ENCODE data around the gene ADGRB2.

ADGRB2 gene

DNA sequence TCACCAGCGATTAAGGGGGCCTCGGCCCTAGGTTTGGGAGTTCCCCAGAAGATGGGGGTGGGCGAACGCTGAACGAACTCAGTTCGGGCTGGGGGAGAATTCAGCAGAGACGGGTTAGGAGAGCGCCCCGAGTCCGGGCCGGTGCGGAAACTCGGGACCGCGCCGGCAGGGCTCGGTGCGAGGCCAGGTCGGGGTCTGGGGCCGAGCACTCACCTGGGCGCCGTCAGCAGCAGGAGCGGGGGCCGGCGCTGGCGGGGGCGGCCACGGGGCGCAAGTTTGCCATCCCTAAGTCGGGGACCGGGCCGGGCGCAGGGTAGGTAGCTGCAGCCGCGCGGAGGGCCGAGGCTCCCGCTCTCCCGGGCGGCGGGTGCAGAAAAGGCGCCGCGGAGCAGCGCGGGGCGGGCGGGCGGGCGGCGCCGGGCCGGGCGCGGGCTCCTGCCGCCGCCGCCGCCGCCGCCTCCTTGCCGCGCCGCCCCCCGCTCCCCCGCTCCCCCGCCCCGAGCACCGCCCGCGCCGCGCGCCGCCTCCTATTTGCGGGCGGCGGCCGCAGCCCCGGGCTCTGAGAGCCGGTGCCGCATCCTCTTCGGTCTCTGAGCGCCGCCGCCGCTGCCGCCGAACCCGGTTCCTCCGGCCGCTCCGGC lies 349 bp downstream of the ADGRB2 start:
- no peak for DNase-seq

DNA sequence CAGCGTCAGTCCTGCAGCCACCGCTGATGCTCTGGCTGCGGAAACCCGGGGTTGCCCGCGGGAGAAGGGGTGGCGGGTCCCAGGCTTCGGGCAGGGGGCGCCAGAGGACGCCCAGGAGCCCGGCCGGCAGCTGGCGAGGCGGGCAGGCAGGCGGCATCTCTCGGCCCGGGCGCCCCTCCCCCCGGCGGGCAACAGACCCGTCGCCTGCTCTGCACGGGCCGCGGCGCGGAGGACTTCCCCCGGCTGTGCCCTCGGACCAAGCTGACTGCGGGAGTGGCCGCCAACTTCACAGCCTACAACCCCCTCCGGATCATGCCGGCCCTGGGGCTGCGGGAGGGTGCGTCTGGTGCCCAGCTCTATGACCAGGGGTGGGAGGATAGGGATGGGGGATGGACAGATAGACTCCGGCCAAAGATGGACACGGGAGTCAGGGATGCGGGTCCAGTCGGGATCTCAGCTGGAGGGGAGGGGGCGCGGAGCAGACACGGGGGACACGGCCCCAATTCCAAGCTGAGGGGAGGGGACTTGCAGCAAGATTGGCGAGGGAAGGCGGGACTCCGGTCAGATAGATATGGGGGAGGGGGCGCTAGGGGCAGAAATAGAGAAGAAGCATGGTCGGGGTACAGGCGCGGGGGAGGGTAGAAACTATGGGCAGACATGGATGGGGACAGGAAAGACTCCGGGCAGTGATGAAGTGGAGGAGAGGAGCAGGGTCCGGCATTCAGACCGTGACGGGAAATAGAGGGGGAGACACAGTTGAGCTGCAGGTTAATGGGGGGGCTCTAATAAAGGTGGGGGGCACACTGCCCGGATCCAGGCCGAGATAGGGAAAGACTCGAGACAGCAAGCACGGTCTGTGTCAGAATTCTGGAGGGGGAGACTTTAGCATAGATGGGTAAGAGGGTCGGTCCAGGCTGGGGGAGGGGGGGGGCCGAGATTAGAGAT lies 1.1 kb downstream of the ADGRB2 start:
- peak; percentile 82 for DNase-seq

DNA sequence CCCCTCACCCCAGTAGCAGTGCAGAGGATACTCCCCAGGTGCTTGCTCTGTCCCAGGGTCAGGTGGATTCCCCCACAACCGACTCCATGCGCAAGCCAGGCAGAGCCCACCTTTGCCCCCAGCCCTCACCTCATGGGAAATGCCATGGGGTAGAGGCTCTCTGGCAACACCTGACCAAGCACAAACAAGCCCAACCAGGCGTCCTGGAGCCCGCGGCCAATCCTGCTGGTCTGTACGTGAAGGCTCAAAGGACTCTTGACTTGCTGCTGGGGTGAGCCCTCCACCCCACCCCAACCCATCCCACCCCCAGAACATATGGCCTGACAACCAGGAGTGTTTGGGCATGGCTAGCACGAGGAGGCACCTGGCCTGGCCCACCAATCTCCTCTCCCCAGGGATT lies 1.8 kb downstream of the ADGRB2 start:
- DNase-seq = no peak

DNA sequence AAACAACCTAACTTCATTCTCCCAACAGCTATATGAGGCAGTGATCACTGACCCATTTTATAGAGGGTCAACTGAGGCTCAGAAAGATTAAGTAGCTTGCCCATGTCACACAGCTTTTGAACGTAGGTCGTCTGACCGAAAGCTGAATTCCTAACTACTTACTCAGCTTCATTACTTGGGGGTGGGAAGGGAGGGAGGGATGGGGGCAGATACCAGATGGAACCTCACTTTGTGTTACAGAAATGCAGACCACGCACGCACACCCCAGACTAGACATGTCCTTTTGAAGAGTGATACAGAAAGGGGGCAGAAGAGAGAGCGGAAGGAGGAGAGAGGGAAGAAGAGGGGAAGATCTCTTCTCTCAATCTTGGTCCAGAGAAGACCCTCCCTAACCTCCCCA lies 2.3 kb downstream of the ADGRB2 start:
- DNase-seq = no peak

DNA sequence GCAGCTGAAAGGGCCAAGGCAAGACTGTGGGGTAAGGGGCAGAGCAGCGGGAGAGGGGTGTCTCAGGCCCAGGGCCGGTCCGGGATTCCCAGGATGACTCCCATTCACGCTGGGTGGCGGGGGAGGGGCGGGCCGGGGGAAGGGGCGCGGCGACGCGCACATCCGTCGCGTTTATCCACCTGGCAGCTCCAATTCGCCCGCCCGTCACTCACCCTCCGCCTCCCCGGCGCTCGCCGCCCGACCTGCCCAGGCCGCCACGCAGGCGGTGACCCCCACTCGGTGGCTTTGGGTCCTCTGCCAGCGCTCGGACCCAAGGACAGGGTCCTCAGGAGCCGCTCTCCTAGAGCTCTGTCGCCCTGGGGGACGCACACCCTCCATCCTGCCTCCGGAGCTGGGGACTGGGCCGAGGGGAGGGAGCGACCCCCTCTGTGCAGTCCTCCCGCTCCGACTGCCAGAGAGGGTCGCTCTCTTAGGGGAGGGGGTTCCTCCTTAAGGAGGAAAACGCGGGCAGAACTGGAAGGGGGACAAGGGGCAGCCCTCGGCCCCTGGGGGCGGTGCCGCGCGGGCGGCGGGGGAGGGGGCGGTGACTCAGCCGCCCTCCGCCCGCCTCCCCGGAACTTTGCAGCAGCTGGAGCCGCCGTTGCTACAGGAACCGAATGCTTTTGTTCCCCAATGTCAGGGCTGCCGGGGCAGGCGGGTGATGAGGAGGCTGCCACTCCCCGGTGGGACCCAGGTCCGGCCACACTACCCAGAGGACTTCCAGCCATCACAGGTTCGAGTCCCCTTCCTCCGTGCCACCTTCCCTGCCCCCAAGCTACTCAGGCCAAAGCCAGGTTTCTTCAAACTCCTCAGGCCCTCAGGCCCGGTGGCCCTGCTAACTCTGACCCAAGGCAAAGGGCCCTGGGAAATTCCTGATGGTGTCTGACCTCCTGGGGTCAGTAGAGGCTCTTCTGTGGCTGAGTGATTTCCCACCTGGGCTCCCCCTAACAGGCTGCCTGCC lies 3.4 kb downstream of the ADGRB2 start:
- peak; percentile 67 for DNase-seq

DNA sequence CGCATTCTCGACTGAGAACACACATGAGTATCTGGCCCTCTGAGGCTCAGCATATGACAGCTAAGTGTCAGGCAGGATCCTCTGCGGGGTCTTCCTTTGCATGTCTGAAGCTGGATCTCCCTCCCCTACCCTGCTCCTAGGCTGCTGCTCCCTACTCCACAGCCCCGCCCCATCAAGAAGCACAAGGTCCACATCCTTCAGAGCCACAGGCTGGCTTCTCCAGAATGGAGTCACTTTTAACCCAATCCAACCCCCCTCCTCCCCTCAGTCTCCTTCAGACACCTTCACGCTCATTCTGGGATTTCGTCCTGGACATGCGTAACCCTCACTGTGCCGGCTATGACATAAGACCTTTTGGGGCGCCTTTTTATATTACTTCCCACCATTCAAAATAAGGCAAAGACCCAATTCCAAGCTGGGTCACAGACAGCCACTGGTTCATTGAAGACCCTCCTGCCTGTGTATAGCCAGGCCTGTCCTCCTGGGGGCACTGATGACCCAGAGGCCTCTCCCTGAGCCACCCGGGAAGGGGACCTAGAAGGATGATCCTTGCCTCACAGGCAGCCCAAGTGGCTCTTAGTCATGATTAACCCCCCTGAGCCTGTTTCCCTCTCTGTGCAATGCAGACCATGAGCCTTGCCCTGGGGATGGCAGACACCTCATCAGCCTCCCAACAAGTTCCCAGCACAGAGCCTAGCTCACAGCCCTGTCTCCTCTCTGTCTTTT lies 4.7 kb downstream of the ADGRB2 start:
- no peak for DNase-seq

DNA sequence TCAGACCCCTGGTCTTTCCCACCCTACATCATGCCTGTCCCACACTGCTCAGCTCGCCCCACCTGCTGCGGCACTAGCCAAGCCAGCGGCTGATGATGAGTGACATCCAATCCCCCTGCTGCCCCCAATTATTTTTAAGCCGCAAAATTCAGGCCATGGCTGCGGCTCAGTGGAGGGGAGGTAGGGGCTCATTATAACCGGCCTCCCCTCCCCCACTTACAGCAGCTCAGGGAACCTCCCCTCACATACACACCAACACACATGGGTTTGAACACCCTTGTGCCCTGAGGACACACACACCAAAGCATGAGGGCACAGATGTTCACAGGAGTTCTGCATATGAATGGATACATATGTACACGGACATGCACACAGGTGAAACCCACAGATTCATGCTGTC lies 5.3 kb downstream of the ADGRB2 start:
- DNase-seq = no peak

DNA sequence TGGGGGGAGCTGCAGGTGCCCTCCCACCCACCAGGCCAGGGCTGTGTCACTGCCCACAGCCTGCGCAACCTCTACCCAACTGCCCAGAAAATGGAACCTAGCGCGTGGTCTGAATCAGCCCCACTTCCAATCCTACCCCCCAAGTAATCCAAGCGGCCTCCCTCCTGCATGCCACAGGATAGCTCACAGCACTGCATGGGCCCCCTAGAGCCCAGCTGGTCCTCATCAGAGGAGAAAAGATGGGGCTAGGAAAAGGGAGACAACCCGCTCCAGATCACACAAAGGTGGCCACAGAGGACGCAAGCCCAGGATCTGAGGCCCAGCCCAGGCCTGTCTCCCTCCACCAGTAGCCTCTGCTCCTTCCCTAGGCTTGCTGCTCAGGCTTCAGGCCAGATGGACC lies 6.2 kb downstream of the ADGRB2 start:
- no peak for DNase-seq

DNA sequence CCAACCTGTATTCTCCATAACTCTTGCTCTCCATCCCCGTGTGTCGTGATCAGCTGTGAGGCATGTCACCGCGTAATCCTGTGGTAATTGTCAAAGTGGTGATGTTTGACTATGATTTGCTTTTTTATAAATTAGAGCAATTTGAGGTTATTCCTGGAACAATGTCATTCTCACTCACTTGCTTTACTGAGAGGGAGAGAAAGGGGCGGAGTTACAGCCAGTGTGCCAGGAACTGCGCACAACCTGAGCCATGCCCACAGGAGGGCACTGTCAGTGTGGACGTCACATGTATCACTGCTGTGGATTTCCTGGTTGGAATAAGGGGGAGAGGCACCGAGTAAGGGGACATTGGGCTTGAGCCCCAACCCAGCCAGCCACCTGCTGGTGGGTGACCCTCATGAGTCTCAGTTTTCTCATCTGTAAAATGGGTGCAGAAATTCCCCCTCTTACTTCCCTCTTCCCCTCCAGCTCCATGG lies 6.9 kb downstream of the ADGRB2 start:
- DNase-seq = no peak

DNA sequence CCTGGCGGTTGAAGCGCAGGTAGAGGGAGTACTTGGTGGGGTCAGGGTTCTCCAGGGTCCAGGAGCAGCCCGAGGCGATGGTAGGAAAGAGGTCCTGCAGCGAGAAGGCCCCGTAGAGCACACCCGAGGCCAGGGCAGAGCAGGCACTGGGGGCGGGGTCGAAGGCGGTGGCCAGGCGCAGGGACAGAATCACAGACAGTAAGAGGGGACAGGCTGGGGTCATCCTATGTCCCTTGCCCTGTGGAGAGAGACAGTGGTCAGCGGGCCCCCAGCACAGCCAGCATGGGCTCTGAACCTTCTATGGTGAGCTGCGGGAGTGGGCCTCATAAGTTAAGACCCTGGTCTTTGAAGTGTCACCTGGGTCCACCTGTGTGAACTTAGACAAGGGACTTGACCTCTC lies 7.6 kb downstream of the ADGRB2 start:
- DNase-seq = no peak

DNA sequence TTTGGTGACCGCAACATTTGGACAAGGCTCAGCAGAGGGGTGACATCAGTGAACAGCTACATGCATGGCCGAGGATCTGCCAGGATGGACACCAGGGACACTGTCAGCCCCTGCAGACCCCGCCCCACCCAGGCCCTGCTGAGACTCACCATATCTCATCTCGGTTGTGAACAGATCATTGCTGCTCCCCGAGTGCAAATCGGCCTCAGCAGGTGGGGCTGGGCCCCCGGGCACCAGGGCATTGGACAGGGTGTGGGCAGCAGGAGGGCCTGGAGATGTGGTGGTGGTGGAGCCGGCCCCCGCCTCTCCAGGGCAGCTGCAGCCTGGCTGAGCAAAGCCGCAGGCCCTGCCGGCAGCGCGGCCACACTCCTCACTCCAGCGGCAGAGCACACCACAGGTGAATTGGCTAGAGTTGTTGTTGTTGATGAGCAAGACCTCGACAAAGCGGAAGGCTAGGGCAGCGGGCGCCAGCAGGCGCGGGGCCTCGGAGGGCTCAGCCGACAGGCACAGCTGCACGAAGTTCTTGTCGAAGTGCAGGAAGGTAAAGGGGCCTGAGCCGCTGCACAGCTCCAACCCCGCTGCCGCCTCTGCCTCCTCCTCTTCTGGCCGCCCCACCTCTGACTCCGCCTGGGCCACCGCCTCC lies 8.2 kb downstream of the ADGRB2 start:
- DNase-seq = no peak

DNA sequence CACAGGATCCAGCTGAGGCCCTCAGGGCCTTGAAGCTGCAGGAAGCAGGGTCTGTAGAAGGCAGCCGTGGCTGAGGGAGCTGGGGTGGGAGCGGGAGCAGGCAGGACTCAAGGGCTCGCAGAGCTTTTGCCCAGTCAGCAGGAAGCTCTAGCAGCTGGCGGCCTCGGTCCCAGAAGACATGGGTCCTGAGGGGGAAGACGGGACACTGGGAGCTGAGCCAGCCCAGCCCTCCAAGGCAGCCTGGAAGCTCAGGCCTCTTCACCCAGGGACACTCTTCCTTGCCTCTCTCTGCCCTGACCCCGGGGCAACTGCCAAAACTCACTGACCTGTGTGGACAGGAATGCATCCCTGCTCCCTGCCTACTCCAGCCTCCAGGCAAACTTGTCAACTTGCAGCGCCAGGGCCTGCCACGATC lies 8.9 kb downstream of the ADGRB2 start:
- no peak for DNase-seq

DNA sequence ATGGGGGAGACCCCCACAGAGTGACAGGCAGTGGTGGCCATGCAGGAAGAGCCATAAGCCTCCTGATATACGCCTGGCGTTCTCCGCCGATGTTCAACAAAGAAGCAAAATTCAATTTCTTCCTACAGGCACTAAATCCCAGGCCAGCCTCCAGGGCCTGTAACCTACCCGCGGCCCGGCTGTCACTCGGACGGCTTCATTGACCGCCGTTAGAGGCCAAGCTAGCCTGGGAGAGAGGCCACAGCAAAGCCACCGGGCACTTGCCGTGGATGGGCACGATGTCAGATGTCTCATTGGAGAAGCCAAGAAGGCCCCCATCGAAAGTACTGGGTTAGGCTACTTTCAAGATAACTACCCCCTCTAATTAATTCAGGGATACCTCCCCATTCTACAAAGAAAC lies 9.7 kb downstream of the ADGRB2 start:
- no peak for DNase-seq

DNA sequence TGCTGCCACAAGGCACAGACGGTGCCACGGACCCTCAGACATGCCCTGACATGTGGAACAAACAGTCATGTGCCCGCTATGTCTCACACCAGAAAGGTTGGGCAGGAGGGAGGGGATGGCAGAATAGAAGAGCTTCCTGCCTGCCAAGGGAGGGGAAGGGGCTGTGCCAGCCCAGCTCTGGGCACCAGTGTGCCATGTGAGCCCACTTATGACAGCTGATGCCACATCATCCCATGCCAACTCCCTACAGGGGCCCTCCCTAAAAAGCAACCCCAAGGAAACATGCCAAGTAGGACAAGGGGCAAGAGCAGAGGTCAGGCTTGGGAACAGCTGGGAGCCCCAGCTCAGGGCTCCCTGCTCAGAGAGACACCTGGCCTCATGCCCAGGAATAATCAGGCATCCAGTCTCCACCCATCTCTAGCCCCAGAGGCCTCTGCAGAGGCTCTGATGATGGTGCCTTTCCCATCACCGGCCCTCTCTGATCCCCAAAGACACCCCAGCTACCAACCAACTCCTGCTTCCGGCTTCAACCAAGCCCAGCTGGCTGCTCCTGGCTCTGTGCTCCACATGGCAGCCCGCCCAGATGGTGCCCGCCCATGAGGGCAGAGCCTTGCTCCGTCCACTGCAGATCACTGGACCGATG lies 10.3 kb downstream of the ADGRB2 start:
- no peak for DNase-seq

DNA sequence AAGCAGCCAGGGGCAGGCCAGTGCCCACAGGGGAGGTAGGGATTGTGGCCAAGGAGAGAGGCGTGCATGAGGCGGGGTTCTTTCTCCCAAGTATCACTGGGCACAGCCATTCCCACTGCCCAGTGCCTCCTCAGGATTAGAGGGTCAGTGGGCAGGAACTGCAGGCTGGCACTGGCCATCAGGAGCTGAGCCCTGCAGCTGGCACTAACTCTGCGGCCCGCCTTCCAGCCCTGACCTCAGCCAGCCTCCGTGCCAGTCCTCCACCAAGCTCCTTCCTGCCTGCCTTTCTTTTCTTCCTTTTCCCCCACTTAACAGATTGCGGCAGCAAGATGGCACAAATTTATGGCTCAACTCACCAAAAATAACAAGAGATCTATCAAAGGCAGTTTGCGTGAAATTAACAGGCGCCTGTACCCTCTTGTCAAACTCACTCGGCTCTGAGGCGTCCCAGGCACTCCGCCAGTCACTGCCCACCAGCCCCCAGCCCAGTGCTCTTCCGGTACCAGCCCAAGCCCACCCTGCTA lies 11.1 kb downstream of the ADGRB2 start:
- DNase-seq = no peak

DNA sequence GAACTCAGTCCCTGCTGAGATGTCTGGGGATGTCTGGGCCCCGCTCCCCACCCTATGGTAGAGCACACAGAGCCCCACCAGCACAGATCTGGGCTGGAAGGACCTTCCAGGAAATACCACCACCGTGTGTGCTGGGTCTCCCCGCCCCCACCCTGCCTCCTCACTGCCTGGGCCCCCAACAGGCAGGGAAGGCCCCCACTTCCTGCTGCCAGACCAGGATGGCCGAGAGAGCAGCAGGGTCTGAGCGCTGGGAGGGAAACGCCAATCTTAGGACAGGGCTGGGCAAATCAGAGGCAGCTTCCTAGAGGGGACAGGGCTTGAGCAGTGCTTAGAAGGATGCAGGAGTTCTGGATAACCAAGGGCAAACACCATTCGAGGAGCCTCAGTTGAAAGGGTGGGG lies 11.9 kb downstream of the ADGRB2 start:
- DNase-seq = no peak

DNA sequence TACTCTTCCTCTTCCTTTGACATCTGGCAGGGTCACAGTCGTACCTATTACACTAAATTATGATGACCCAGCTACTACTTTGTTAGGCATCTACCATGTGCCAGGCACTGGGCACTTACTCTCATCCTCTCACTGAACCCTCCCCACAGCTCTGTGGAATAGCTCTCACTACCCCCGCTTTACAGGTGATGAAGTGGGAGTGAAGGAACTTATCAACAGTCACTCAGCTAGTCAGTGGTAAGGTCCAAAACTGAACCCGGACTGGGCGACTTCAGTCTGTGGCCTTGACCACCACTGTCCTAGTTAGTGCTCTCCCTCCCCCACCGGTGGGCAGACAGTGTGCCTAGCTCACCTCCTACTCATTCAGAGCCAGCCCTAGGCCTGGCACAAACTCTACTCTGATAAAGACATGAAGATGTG lies 12.3 kb downstream of the ADGRB2 start:
- no peak for DNase-seq

DNA sequence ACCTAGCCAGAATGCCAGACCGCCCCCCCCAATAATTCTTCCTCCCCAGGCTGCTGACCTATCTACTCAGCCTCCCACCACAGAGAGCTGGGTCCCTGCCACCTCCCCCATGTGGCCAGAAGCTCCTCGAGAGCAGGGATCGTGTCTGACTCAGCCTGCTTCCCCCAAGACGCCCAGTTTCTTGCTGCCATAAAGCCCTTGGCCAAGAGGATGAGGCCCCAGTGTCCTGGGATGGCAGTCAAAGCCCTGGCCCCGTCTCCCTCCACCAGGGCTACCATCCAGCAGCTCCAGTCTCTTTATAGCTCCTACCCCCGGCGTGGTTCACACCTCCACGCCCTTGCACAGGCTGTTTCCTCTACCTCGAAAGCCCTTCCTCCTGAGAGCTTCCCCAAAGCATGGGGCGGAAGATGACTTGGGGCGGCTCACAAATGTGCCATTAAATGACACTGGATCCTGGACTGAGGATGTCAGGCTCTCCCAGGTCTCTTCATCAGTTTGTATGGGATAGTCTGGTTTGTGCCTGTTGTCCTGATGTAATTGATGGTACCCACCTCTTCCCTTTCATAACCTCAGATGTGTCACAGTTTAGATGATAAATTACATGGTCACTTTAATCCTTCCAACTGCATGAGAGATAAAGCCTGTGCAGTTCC lies 13.2 kb downstream of the ADGRB2 start:
- DNase-seq = peak; percentile 36

DNA sequence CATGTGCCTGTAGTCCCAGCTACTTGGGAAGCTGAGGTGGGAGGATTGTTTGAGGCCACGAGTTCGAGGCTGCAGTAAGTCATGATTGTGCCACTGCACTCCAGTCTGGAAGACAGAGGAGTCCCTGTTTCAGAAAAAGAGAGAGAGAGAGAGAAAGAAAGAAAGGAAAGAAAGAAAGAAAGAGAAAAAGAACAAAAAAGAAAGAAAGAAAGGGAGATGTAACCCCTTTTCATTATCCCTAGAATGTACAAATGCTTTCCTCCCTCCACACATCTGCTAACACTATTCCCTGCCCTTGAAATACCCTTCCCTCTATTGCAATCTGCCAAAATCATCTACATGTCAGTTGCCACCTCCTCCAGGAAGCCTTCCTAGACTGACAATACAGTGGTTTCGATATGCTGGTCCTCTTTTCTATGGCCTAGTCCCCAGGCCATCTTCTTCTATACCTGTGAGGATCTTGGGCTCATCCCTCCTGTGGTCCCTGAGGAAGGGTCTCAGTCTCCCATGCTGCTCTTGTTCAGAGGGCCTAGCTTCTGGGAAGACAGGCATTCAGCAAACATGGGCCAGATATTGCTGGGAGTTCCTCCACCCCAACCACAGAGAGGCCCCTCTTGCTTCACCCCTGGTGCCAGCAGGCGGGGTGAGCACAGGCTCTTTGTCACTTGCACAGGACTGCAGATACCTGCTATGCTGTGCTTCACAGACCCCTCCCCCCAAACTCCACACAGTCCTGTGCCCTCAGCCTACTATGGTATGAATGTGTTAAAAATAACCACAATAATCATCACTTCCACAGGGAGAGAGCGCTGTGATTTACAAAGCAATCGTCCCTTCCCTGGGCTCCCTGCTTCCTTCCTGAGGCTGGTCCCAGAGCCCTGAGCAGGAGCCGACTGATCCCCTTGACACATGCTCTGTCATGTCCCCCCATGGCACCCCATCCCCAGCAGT lies 14.1 kb downstream of the ADGRB2 start:
- no peak for DNase-seq

Data from stimulated activated CD8-positive, alpha-beta memory T cell treated with anti-CD3 and anti-CD28 coated beads, Interleukin-4, amount 100 ng/mL, for 48 hours (primary cell).